ENCODE results near the gene IFNLR1. TPM values are rescaled to one million over a fixed set of nuclear protein-coding genes. Genes with fewer than 3 reads are reported as not detected.

IFNLR1 gene
- polyA plus RNA-seq, 3 donors, result not detected

GRCh38 chr1:24127801-24128363 is 59.2 kb downstream of the IFNLR1 start:
- H3K27me3 ChIP-seq (ENCODE audit: control insufficient read depth in 2 of 2, insufficient read depth in 2 of 2, low read length in 2 of 2), result no peaks in the 10 kb centered on the region
- no peak overlapping the region for H3K4me3 ChIP-seq (replicated peaks in 1 of 3; ENCODE audit: low read depth in 2 of 3, low read length in 3 of 3)
- H3K27ac ChIP-seq (ENCODE audit: low read depth in 1 of 2, low read length in 2 of 2), result no peak overlapping the region
- no peak overlapping the region for H3K27ac Mint-ChIP-seq
- peaks cover 3 to 17% (median 6%) of the 10 kb centered on the region in 3 donors for H3K27me3 Mint-ChIP-seq (ENCODE audit: low read depth in 3 of 3)
- DNase-seq, result no peak
- H3K36me3 Mint-ChIP-seq, result no peaks in the 10 kb centered on the region
- H2AFZ ChIP-seq (ENCODE audit: insufficient read depth, low read depth, low read length, poor library complexity, severe bottlenecking), result no peak overlapping the region
- peaks cover 15 to 25% (median 19%) of the 10 kb centered on the region in 7 donors for H3K9me3 Mint-ChIP-seq
- no peak overlapping the region for H3K4me2 ChIP-seq (replicated peaks; ENCODE audit: extremely low read depth, low read length, poor library complexity, severe bottlenecking)
- TF ChIP-seq, protein P1, sequence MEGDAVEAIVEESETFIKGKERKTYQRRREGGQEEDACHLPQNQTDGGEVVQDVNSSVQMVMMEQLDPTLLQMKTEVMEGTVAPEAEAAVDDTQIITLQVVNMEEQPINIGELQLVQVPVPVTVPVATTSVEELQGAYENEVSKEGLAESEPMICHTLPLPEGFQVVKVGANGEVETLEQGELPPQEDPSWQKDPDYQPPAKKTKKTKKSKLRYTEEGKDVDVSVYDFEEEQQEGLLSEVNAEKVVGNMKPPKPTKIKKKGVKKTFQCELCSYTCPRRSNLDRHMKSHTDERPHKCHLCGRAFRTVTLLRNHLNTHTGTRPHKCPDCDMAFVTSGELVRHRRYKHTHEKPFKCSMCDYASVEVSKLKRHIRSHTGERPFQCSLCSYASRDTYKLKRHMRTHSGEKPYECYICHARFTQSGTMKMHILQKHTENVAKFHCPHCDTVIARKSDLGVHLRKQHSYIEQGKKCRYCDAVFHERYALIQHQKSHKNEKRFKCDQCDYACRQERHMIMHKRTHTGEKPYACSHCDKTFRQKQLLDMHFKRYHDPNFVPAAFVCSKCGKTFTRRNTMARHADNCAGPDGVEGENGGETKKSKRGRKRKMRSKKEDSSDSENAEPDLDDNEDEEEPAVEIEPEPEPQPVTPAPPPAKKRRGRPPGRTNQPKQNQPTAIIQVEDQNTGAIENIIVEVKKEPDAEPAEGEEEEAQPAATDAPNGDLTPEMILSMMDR (IDR thresholded peaks at IDR 0.05), result no peak
- no peak overlapping the region for H3K9ac ChIP-seq (ENCODE audit: insufficient read depth, low read length, poor library complexity, severe bottlenecking)
- no peaks in the 10 kb centered on the region for H3K4me1 Mint-ChIP-seq
- no peaks in the 10 kb centered on the region for H3K4me1 ChIP-seq (ENCODE audit: control insufficient read depth in 1 of 2, insufficient read depth in 2 of 2, low read length in 2 of 2)
- H3K4me3 Mint-ChIP-seq, result no peak overlapping the region
- no peaks in the 10 kb centered on the region for H3K79me2 ChIP-seq (ENCODE audit: insufficient read depth, low read length)
- intact Hi-C loops (cut with micrococcal nuclease), result no loop called here
- H3K9me3 ChIP-seq (replicated peaks in 1 of 2; ENCODE audit: control insufficient read depth in 1 of 2, insufficient read depth in 1 of 2, low read length in 2 of 2), result peaks cover 11 to 14% of the 10 kb centered on the region in 2 donors
- no peaks in the 10 kb centered on the region for H4K20me1 ChIP-seq (ENCODE audit: insufficient read depth, low read length)
- no peaks in the 10 kb centered on the region for H3K36me3 ChIP-seq (replicated peaks in 1 of 2; ENCODE audit: control insufficient read depth in 1 of 2, insufficient read depth in 2 of 2, low read length in 2 of 2)
- 95% methylated on average over 4 of the region's 7 CpGs for WGBS (ENCODE audit: insufficient coverage)

DNA sequence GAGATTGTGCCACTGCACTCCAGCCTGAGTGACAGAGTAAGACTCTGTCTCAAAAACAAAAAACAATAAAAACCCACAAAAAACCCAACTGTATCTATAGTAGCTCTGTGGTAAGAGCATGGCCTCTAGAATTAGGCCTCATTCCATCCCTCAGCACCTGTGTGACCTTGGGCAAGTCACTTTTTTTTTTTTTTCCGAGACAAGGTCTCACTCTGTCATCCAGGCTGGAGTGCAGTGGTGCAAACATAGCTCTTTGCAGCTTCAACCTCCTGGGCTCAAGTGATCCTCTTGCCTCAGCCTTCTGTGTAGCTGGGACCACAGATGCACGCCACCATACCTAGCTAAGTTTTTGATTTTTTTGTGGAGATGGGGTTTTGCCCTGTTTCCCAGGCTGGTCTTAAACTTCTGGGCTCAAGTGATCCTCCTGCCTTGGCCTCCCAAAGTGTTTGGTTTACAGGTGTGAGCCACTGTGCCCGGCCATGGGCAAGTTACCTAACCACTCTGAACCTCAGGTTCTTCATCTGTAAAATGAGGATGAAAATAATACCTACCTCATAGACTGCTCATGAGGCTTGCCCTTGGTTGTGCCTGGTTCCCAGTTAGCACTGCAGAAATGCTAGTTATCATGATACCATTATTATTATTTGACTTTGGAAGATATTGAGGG is 59.8 kb downstream of the IFNLR1 start:
- Histone ChIP-seq H3K27ac (ENCODE audit: low read depth in 1 of 2, low read length in 2 of 2) (no peak overlapping the region), H3K9me3 (replicated peaks in 1 of 2; ENCODE audit: control insufficient read depth in 1 of 2, insufficient read depth in 1 of 2, low read length in 2 of 2) (peaks cover 11 to 14% of the 10 kb centered on the region in 2 donors), H3K4me2 (replicated peaks; ENCODE audit: extremely low read depth, low read length, poor library complexity, severe bottlenecking) (no peak overlapping the region), H2AFZ (ENCODE audit: insufficient read depth, low read depth, low read length, poor library complexity, severe bottlenecking) (no peak overlapping the region), H3K9ac (ENCODE audit: insufficient read depth, low read length, poor library complexity, severe bottlenecking) (no peak overlapping the region), H3K27me3 (ENCODE audit: control insufficient read depth in 2 of 2, insufficient read depth in 2 of 2, low read length in 2 of 2) (no peaks in the 10 kb centered on the region), H4K20me1 (ENCODE audit: insufficient read depth, low read length) (no peaks in the 10 kb centered on the region), H3K79me2 (ENCODE audit: insufficient read depth, low read length) (no peaks in the 10 kb centered on the region), H3K36me3 (replicated peaks in 1 of 2; ENCODE audit: control insufficient read depth in 1 of 2, insufficient read depth in 2 of 2, low read length in 2 of 2) (no peaks in the 10 kb centered on the region), H3K4me1 (ENCODE audit: control insufficient read depth in 1 of 2, insufficient read depth in 2 of 2, low read length in 2 of 2) (no peaks in the 10 kb centered on the region), H3K4me3 (replicated peaks in 1 of 3; ENCODE audit: low read depth in 2 of 3, low read length in 3 of 3) (no peak overlapping the region)
- TF ChIP-seq, protein P1 (IDR thresholded peaks at IDR 0.05), result no peak
- intact Hi-C loops (cut with micrococcal nuclease), result no loop called here
- WGBS (ENCODE audit: insufficient coverage), result 100% methylated on average over 2 of the region's 3 CpGs
- H3K27ac Mint-ChIP-seq, result no peak overlapping the region
- peaks cover 3 to 17% (median 6%) of the 10 kb centered on the region in 3 donors for H3K27me3 Mint-ChIP-seq (ENCODE audit: low read depth in 3 of 3)
- peaks cover 15 to 24% (median 18%) of the 10 kb centered on the region in 7 donors for H3K9me3 Mint-ChIP-seq
- no peak overlapping the region for H3K4me3 Mint-ChIP-seq
- H3K36me3 Mint-ChIP-seq, result no peaks in the 10 kb centered on the region
- no peak for DNase-seq
- no peaks in the 10 kb centered on the region for H3K4me1 Mint-ChIP-seq

Data from CD14-positive monocyte (primary cell).